ENCODE results near the gene BBS4.

DNA sequence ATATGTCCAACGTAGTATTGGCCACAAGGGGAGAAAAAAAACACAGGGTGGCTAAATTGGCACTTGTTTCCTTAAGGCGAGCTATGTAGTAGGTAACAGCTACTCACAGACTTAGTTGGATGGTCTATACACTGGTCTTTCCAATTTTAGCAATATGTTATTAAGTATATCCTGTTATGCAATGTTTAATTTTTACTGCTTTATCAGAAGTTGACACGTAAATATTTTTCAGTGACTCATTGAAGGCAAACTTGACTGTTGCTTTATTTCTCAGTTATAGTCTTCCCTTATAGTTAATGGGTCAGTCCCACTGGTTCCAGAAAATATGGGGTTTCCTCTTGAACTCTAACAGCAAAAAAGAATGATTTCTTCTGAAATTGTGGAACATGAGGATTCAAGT, 51.1 kb downstream of the BBS4 start:
- TF ChIP-seq, protein P1, sequence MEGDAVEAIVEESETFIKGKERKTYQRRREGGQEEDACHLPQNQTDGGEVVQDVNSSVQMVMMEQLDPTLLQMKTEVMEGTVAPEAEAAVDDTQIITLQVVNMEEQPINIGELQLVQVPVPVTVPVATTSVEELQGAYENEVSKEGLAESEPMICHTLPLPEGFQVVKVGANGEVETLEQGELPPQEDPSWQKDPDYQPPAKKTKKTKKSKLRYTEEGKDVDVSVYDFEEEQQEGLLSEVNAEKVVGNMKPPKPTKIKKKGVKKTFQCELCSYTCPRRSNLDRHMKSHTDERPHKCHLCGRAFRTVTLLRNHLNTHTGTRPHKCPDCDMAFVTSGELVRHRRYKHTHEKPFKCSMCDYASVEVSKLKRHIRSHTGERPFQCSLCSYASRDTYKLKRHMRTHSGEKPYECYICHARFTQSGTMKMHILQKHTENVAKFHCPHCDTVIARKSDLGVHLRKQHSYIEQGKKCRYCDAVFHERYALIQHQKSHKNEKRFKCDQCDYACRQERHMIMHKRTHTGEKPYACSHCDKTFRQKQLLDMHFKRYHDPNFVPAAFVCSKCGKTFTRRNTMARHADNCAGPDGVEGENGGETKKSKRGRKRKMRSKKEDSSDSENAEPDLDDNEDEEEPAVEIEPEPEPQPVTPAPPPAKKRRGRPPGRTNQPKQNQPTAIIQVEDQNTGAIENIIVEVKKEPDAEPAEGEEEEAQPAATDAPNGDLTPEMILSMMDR (IDR thresholded peaks at IDR 0.05): no peak
- no peak for TF ChIP-seq ZFX (IDR thresholded peaks at IDR 0.05; ENCODE audit: borderline replicate concordance)

Measured in 22Rv1 (cell line).